GM21423 (cell line): ENCODE results near the gene TRPM3.

Experiments
- ATAC-seq: cut with Tn5 transposase; IDR thresholded peaks from one replicate; pipeline ENCODE4 v1.9.1; 2021; ENCODE audit warnings: mild to moderate bottlenecking, moderate library complexity; ENCODE audit not compliant: unreplicated experiment

The TRPM3 gene

GRCh38 chr9:71105192-71105591 is 16.2 kb downstream of the TRPM3 start:
- no peak for ATAC-seq

GRCh38 chr9:71098801-71099200 is 22.6 kb downstream of the TRPM3 start:
- no peak for ATAC-seq

GRCh38 chr9:71097671-71098070 is 23.8 kb downstream of the TRPM3 start:
- ATAC-seq: no peak

- ATAC-seq: no peak
Measured at GRCh38 chr9:71096421-71097108, 24.9 kb downstream of the TRPM3 start.

- no peak for ATAC-seq
Measured at GRCh38 chr9:71094708-71095251, 26.6 kb downstream of the TRPM3 start.

- ATAC-seq: no peak
Measured at GRCh38 chr9:71090896-71091295, 30.5 kb downstream of the TRPM3 start.

GRCh38 chr9:71079451-71079850 is 42.0 kb downstream of the TRPM3 start:
- ATAC-seq: no peak

GRCh38 chr9:71076096-71076495 is 45.3 kb downstream of the TRPM3 start:
- no peak for ATAC-seq

- ATAC-seq: no peak
Measured at GRCh38 chr9:71073494-71073893, 47.9 kb downstream of the TRPM3 start.

- ATAC-seq: no peak
Measured at GRCh38 chr9:71072587-71072986, 48.8 kb downstream of the TRPM3 start.

- ATAC-seq: no peak
Measured at GRCh38 chr9:71071633-71072032, 49.8 kb downstream of the TRPM3 start.

- ATAC-seq: no peak
Measured at GRCh38 chr9:71058660-71059059, 62.8 kb downstream of the TRPM3 start.

GRCh38 chr9:71052287-71052686 is 69.1 kb downstream of the TRPM3 start:
- ATAC-seq: no peak

GRCh38 chr9:71048280-71048679 is 73.1 kb downstream of the TRPM3 start:
- ATAC-seq: no peak

- no peak for ATAC-seq
Measured at GRCh38 chr9:71042448-71042990, 78.9 kb downstream of the TRPM3 start.

GRCh38 chr9:71037521-71037920 is 83.9 kb downstream of the TRPM3 start:
- no peak for ATAC-seq

GRCh38 chr9:71036501-71036900 is 84.9 kb downstream of the TRPM3 start:
- ATAC-seq: no peak

GRCh38 chr9:71032779-71033178 is 88.6 kb downstream of the TRPM3 start:
- ATAC-seq: no peak

GRCh38 chr9:71025728-71026127 is 95.7 kb downstream of the TRPM3 start:
- no peak for ATAC-seq

GRCh38 chr9:71025201-71025600 is 96.2 kb downstream of the TRPM3 start:
- no peak for ATAC-seq

GRCh38 chr9:71010258-71010657 is 111.2 kb downstream of the TRPM3 start:
- ATAC-seq: no peak

GRCh38 chr9:71005456-71005855 is 116.0 kb downstream of the TRPM3 start:
- no peak for ATAC-seq

- ATAC-seq: no peak
Measured at GRCh38 chr9:71004196-71004595, 117.2 kb downstream of the TRPM3 start.
